GM18867 (cell line): ENCODE results near the gene ITLN1.
"Not testable (repeated sequence)": the region's sequence is repeated elsewhere in the genome, so short reads cannot be mapped to it uniquely, and the experiment has no call there.

Source experiments
- ATAC-seq: cut with Tn5 transposase; IDR thresholded peaks from one replicate; pipeline ENCODE4 v1.9.1; 2021; ENCODE audit warnings: mild to moderate bottlenecking, moderate library complexity; ENCODE audit not compliant: unreplicated experiment

Gene ITLN1

DNA sequence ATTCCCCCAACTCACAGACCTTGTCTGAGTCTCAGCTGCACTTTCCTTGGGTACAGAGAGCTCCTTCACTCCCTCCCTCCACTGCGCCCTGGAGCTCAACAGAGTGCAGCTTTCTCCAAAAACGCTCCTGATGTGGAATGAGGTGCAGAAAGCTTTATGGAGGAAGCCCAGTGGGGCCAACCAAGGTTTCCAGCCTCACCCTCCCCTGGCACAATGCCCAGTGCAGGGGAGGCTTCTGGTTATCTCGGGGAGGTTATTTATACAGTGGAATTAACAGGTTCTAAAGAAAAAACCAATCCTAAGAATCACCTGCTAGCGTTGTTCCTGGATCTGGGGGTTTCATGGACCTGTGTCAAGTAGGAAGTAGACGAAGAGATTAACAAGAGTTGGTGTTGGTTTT is at the start of gene ITLN1:
TSS of gene ITLN1 (minus strand) at position 139 of the 400 bp plus-strand sequence. CDS start 303 bp downstream, outside the sequence.
- no peak for ATAC-seq

DNA sequence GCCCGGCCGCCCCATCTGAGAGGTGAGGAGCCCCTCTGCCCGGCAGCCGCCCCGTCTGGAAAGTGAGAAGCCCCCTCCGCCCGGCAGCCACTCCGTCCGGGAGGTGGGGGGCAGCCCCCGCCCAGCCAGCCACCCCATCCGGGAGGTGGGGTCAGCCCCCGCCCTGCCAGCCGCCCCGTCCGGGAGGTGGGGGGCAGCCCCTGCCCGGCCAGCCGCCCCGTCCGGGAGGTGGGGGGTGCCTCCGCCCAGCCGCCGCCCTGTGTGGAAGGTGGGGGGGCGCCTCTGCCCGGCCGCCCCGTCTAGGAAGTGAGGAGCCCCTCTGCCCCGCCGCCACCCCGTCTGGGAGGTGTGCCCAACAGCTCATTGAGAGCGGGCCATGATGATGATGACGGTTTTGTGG is 48.3 kb upstream of the ITLN1 start:
- ATAC-seq: not testable (repeated sequence)

DNA sequence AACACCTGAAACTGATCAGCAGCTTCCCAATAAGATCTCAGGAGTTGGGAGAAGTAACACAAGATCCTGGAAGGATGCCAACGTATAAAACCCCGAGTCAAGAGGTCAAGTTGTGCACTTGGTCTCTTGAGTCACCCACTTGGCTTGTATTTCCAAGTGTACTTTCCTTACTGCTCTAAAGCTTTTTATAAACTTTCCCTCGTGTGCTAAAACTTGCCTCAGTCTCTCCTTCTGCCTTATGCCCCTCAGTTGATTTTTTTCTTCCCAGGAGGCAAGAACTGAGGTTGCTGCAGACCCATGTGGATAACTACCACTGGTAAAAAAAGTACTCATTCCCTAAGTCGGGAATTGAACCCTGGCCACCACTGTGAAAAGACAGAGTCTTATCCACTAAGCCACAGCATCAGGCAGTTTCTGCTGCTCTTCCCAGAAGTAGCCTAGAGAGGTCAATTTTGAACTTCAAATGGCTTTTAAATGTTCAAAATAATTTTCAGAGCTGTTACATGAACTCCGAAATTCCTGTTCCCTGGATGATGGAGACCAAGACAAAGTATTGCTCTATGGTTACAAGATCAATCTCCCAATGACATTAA is 40.8 kb upstream of the ITLN1 start:
- ATAC-seq: no peak

DNA sequence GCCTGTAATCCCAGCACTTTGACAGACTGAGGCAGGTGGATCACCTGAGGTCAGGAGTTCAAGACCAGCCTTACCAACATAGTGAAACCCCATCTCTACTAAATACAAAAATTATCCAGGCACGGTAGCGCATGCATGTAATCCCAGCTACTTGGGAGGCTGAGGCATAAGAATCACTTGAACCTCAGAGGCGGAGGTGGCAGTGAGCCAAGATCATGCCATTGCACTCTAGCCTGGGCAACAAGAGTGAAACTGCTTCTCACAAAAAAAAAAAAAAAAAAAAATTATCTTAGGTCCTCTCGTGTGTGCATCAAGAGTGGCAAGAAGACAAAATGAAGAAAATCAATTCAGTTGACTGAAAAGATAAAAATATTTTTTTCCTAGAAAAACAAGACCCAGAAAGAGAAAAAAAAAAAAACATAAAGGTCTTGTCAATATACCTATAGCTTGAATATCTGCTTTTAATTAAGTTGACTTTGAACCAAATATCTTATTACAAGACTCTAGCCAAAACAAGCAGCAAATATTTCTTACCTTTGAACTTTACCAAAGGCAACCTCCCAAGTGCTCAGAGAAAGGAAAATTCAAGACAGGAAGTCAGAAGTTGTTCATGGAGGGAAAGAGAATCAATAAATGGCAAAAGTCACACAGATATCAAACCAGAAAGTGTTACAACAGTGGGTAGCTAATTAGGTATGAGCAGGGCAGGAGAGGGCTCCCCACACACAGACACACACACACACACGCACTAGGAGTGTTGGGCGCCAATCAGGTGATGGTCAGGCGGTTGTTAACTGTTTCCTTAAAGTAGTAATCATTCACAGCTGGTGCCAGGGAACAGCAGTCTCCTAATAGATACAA is 40.0 kb upstream of the ITLN1 start:
- ATAC-seq: no peak

DNA sequence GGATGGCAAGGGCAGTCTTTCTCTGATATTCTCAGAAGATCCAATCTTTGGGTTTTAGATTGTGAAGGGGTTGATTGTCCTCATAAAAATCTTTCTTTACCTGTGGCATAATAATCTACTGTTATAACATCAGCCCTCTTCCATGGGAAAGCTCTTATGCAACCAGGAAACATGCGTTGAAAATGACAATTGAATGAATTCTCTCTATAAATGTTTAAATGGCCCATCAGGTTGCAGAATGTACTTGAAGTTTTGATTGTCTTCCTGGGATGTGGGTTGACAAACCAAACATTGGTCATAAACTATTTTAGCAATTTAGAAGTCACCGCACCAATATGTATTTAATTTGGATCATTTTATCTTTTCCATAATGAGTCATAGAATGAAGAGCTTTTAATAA is 31.7 kb upstream of the ITLN1 start:
- ATAC-seq: no peak

DNA sequence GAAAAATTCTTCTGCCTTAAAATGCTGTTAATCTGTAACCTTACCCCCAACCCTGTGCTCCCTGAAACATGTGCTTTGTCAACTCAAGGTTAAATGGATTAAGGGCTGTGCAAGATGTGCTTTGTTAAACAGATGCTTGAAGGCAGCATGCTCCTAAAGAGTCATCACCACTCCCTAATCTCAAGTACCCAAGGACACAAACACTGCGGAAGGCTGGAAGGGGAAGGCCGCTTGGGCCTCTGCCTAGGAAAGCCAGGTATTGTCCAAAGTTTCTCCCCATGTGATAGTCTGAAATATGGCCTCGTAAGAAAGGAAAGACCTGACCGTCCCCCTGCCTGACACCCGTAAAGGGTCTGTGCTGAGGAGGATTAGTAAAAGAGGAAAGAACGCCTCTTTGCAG is 28.2 kb upstream of the ITLN1 start:
- ATAC-seq: not testable (repeated sequence)

DNA sequence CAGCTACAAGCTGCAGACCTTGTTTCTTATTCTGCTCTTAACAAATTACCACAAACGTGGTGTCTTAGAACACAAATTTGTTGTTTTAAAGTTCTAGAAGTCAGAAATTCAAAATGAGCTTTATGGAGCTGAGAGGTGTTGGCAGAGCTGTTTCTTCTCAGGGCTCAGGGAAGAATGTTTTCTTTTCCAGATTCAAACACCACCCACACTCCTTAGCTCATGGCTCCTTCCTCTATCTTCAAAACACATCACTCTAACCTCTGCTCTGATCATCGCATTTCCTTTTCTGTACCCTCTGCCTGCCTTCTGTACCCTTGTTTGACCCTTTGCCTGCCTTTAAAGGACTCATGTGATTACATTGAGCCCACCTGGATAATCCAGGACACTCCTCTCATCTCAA is 26.9 kb upstream of the ITLN1 start:
- no peak for ATAC-seq

DNA sequence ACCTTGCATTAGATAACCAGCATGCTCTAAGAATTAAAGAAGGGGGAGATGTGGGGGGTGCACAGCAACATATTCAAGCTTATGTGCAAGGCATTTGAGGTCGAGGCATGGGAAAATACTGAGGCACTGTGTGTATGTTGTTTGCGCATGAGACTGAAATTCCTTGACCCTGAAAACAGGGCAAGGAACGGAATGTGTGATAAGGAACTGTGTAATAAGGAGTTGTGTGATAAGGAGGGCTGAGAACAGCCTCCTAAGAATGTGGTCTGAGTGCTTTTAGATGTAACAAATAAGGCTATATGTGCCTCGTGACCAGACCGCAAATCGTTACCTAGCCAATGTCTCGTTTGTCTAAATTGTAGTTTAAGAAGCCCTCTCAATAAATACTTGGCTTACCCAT is 26.5 kb upstream of the ITLN1 start:
- no peak for ATAC-seq

DNA sequence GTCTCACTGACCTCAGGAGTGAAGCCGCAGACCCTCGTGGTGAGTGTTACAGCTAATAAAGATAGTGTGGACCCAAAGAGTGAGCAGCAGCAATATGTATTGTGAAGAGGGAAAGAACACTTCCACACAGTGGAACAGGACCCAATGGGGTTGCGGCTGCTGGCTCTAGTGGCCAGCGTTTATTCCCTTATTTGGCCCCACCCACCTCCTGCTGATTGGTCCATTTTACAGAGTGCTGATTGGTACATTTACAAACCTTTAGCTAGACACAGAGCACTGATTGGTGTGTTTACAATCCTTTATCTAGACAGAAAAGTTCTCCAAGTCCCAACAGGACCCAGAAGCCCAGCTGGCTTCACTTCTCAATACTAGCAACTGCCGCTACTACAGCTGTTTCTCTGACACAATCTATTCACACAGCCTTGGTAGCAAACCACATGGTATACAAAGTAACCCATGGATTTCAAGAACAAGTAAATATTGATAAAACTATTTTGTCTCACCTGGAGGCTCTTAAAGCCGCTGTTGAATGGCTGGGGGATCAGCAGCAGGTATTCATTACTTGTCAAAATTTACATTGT is 25.3 kb upstream of the ITLN1 start:
- no peak for ATAC-seq

DNA sequence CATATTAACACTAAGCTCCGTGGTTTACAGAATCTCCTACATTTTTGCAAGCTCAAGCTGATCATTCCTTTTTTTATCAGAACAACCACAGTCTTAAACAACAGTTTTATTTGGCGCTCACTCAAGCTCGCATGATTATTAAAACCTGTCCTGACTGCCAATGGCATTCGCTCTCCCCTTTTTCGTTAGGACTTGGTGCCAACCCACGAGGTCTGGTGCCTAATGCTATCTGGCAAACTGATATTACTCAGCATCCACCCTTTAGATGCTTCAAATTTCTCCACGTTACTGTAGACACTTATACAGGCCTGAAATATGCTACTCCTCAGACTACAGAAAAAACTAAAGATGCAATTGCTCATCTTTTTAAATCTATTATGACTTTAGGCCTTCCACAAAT is 23.0 kb upstream of the ITLN1 start:
- no peak for ATAC-seq

DNA sequence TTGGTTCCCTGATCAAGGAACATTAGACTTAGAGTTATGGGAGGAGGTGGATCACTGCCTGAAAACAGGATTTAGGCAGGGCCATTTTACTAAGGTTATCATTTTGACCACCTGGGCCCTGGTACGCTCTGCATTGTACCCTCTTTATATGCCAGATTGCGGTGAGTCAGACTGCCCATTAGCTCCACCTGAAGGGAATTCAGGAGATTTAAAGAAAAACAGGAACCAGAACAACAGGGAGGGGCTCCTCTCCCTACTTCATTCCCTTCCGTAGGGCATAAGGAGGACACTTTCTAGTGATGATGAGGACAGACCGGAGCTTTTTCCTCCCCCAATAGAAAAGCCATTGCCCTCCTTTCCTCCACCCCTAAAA is 20.6 kb upstream of the ITLN1 start:
- no peak for ATAC-seq

DNA sequence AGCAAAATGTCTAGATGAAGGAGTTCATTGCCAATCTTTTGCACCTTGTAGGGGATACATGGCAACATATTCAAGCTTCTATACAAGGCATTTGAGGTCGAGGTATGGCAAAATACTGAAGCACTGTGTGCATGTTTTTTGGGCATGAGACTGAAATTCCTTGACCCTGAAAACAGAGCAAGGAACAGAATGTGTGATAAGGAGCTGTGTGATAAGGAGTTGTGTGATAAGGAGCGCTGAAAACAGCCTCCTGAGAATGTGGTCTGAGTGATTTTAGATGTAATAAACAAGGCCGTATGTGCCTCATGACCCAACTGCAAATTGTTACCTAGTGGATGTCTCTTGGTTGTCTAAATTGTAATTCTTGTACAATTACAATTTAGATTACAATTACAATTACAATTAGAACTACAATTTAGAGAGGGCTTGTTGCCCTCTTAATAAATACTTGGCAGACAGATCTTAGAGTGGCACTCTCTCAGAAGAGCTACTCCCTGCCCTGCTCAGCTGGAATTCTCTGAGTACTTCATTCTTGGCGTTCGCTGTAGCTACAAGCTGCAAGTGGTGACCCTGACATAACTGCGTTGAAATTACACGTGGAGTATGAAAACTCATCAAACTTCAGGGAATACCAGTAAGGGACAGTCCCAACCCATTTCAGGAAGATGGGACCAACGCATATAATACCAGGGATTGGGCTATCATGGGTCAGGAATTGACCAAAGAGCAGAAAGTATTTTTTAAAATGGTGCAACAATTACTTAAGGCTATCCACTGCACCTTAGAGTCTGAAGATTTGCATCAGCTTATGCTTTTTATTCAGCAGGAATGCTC is 20.0 kb upstream of the ITLN1 start:
- no peak for ATAC-seq

DNA sequence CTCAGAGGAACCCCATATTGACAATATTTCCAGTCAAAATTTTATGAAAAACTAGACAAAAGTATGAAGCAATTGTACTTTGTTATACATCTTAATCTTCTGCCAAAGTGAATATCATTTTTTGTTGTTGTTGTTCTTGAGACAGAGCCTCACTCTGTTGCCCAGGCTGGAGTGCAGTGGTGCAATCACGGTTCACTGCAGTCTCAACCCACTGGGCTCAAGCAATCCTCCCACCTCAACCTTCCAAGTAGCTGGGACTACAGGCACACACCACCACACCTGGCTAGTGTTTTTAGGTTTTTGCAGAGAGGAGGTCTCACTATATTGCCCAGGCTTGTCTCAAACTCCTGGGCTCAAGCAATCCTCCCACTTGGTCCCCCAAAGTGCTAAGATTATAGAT is 17.3 kb upstream of the ITLN1 start:
- ATAC-seq: not testable (repeated sequence)

DNA sequence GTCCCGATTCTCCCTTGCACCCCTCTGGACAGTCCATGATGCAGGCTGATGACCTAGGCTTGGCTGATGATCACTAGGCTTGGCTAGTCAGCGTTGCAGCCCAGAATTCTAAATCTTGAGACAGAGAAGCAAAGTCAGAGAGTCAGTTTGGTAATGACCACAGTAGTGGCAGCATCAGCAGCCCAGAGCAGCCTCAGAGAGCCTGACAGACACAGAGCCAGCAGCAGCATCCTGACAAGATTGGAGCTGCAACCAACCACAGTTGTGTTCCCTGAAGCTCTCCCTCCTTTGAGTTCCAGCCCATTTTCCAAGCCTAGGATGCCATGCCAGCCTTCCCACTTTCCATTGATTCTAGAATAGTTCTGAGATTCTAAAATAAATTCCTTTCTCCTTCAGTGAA is 16.8 kb upstream of the ITLN1 start:
- no peak for ATAC-seq

DNA sequence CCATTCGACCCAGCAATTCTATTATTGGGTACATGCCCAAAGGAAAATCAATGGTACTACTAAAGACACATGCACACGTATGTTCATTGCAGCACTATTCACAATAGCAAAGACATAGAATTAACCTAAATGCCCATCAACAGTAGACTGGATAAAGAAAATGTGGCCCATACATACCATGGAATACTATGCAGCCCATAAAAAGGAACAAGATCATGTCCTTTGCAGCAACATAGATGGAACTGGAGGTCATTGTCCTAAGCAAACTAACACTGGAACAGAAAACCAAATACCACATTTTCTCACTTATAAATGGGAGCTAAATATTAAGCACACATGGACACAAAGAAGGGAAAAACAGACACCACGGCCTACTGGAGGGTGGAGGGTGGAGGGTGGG is 15.7 kb upstream of the ITLN1 start:
- ATAC-seq: not testable (repeated sequence)

DNA sequence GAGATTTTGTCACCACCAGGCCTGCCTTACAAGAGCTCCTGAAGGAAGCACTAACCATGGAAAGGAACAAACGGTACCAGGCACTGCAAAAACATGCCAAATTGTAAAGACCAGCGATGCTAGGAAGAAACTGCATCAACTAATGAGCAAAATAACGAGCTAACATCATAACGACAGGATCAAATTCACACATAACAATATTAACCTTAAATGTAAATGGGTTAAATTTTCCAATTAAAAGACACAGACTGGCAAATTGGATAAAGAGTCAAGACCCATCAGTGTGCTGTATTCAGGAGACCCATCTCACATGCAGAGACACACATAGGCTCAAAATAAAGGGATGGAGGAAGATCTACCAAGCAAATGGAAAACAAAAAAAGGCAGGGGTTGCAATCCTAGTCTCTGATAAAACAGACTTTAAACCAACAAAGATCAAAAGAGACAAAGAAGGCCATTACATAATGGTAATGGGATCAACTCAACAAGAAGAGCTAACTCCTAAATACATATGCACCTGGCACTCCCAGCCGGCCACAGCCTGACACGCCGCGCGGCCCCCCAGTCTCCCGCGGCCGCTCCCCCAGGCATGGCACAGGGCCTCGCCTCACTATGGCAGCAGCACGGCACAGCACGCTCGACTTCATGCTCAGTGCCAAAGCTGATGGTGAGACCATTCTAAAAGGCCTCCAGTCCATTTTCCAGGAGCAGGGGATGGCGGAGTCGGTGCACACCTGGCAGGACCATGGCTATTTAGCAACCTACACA is 9.6 kb upstream of the ITLN1 start:
- not testable (repeated sequence) for ATAC-seq

DNA sequence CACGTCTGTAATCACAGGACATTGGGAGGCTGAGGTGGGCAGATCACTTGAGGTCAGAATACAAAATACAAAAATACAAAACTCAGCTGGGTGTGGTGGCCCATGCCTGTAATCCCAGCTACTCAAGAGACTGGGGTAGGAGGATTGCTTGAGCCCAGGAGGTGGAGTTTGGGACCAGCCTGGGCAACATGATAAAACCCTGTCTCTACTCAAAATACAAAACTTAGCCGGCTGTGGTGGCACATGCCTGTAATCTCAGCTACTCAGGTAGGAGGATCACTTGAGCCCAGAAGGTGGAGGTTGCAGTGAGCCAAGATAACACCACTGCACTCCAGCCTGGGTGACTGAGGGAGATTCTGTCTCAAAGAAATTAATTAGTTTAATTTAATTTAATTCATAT is 6.5 kb upstream of the ITLN1 start:
- no peak for ATAC-seq

DNA sequence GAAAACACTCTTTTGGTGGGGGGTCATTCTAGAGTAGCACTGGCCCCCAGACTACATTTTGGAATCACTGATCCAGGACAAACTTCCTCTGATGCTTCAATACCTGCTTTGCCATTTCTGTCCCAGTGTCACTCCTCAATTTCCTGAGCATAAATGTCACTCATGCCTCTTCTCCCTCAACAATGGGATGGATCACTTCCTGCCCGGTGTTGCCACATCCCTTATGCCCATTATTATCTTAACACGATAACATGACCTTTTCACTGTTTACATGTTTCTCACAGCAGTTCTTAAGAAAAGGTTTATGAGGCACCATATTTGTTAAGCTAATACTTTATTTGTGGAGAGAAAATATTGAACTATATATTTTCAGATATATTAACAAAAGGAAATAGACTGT is 3.9 kb upstream of the ITLN1 start:
- ATAC-seq: no peak

DNA sequence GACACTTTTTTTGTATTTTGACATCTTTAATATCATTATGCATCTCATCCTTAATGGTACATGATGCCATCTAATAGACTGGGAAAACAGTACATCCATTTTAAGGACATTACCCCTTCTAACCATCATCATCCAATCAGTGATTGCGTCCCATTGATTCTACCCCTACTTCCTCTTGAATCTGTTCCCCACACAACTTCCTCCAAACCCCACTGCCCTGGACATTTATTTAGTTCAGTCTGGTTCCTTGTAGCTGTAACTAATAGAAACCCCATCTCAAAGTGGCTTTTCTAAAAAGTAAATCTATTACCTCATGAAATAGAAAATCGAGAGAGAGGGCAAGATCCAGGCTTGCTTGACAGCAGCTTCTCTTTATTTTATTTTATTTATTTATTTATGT is 2.1 kb upstream of the ITLN1 start:
- ATAC-seq: no peak

DNA sequence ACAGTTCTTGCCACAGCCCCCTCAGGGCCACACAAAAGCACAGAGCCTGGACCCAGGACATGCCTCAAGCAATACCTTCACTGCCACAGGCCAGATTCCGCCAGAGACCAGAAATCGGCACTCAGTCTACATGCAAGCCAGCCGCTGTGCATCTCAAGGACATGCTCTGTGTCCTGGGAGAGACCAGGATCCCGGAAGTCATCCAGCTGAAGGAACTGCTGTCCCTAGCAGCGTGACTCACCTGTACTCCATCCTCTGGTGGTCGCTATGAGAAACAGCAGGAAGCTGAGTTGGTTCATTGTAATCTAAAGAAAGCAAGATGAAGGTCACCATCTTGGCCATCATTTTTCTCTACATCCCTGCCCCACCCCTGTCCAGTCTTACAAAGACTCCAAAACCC is 401 bp downstream of the ITLN1 start:
- ATAC-seq: peak; percentile 50
